Suprapubic skin (tissue), 4 donors: ENCODE data around the gene ETV6.
"Not testable (repeated sequence)": the region's sequence is repeated elsewhere in the genome, so short reads cannot be mapped to it uniquely, and the experiment has no call there.

Experiments
- POLR2A ChIP-seq, 2 donors: fragments of 450-650 bp; IDR thresholded peaks; one replicate each; pipeline ENCODE4 v1.6.1; 2017; ENCODE audit warnings: antibody characterized with exemption in 2 of 2, mild to moderate bottlenecking in 2 of 2, moderate library complexity in 2 of 2
- POLR2AphosphoS5 ChIP-seq, 3 donors: sonication (generic); formaldehyde crosslinking; IDR thresholded peaks; one replicate each; pipeline ENCODE4 v1.6.1; 2017; ENCODE audit warnings: antibody characterized with exemption in 3 of 3
- TF ChIP-seq, protein P1 (sequence below), 2 donors: fragments of 200-600 bp in 1 of 2; fragments of 450-650 bp in 1 of 2; sonication (generic) in 1 of 2; IDR thresholded peaks; one replicate each; pipeline ENCODE4 v1.5.1; 2016 to 2019; ENCODE audit warnings: antibody characterized with exemption in 2 of 2, mild to moderate bottlenecking in 1 of 2, moderate library complexity in 1 of 2

DNA sequence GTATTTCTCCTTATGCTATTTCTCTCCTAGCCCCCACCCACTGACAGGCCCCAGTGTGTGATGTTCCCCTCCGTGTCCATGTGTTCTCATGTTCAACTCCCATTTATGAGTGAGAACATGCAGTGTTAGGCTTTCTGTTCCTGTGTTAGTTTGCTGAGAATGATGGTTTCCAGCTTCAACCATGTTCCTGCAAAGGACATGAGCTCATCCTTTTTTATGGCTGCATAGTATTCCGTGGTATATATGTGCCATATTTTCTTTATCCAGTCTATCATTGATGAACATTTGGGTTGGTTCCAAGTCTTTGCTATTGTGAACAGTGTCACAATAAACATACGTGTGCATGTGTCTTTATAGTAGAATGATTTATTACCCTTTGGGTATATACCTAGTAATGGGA is 32.2 kb downstream of the ETV6 start:
- not testable (repeated sequence) for TF ChIP-seq POLR2A, POLR2AphosphoS5 (IDR thresholded peaks at IDR 0.05)
- TF ChIP-seq, protein P1, sequence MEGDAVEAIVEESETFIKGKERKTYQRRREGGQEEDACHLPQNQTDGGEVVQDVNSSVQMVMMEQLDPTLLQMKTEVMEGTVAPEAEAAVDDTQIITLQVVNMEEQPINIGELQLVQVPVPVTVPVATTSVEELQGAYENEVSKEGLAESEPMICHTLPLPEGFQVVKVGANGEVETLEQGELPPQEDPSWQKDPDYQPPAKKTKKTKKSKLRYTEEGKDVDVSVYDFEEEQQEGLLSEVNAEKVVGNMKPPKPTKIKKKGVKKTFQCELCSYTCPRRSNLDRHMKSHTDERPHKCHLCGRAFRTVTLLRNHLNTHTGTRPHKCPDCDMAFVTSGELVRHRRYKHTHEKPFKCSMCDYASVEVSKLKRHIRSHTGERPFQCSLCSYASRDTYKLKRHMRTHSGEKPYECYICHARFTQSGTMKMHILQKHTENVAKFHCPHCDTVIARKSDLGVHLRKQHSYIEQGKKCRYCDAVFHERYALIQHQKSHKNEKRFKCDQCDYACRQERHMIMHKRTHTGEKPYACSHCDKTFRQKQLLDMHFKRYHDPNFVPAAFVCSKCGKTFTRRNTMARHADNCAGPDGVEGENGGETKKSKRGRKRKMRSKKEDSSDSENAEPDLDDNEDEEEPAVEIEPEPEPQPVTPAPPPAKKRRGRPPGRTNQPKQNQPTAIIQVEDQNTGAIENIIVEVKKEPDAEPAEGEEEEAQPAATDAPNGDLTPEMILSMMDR (IDR thresholded peaks at IDR 0.05) = not testable (repeated sequence)
